NCI-H226 (cell line): ENCODE data around the gene GNG13.
"Not testable (repeated sequence)": the region's sequence is repeated elsewhere in the genome, so short reads cannot be mapped to it uniquely, and the experiment has no call there.

Experiments used
- DNase-seq: peaks from one replicate; pipeline ENCODE4 v3.0.0-alpha.2; 2015

GNG13 gene

DNA sequence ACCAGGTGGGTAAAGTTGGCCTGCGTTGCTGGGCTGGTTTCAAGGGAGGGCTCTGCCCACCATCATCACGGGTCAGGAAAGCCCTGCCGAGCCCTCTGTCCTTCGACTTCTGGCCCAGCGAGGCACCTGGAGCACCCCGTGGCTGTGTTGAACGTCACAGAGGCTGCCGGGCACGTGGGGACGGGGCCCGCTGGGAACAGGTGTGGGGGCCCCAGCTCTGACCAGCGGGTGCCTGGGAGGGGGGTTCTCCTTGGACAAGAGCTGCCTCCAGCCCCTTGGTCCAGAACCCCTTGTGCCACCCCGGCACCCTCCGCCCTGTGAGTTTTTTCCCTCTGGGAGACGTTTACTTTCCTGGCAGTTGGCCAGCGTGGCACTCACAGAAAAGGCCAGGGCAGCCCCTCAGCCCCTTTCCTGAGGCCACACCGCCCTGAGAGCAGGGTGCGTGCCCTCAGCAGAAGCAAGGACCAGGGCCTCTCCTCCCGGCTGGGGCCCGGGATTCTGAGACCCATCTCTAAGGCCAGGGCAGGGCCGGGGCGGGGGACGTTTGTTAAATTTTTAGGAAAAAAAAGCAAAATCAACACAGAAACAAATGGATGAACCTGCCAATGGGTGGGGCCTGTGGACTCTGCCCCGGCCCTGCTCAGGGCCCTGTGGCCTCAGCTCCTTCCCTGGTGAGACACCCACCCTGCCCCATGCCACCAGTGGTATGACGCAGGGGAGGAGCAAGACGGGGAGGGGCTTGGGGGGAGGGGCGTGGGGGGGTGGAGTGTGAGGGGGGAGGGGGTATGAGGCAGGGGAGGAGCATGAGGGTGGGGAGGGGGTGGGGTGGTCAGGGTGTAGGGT lies 31.3 kb upstream of the GNG13 start:
- DNase-seq, result no peak

DNA sequence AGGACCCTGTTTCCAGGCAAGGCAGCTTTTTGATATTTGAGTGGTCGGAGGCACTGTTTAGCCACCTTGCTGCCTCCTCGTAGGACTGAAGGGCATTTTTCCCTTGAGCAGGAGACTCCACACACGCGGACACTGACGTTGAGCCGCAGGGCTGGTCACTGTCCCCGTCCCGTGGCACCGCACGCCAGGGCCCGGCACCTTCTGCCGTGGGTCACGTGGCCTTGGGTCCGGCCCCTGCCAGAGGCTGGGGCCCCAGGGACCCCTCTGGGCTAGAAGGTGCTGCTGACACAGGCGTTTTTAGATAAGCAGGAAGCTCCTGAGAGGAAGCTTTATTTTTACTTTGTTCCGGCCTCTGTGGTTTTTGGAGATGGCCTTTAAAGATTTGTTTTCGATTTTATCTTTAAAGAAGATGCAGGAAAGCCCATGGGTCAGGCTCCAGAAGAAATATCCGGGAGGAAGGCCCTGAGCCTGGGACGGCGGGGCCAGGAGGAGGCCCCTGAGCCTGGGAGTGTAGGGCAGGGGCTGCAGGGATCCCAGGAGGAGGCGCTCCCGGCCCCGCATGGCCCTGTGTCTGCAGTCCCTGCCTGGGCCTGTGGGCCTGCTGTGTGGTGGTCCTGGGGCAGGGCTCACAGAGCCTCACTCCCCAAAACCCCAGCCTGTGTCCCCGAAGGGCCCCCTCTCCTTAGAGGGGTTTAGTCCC lies 30.5 kb upstream of the GNG13 start:
- DNase-seq, result no peak

DNA sequence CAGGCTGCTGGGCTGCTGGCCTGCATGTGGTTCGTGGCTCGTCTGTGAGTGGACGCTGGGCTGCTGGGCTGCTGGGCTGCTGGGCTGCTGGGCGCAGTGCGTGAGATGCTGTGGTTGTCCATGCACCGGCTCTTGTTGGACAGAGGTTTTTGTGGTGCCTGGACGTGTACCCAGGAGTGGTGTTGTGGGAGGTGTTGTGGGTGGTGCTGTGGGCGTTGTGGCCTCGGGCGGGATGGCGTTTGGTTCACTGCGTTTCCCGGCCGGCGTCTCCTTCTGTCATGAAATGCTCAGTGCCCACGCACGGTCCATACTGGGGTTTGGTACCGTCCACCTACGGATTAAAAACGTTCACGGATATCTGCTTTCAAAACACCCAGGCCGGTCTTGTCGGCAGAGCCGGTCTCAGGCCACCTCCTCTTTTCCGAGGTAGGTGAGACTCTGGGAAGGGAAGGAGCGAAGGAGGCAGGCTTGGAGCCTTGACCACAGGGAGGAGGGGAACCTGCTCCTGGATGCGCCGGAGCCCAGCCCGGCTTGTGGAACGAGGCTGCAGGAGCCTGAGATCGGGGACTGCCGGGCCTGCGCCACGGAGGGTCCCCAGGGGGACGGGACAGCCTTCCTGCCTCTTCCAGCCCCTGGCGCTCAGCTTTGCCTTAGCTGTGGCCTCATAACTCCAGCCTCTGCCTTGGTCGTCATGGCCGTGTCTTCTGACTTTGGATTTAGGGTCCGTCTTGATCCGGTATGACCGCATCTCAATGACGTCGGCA lies 29.8 kb upstream of the GNG13 start:
- DNase-seq, result no peak

DNA sequence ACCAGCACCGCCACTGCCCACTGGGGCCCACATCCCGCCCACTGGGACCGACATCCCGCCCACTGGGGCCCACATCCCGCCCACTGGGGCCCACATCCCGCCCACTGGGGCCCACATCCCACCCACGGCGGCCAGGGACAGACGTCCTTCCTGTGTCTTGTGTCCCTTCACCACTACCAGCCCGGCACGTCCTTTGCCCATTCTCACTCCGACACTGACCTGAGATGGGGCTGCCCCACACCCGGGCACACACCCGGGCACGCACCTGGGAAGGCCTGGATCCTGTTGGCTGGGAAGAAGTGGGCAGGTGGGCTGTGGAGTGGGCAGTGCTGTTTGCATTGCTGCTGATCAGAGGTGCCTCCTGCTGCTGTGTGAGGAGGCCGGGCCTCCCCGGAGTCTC lies 28.4 kb upstream of the GNG13 start:
- DNase-seq, result no peak

DNA sequence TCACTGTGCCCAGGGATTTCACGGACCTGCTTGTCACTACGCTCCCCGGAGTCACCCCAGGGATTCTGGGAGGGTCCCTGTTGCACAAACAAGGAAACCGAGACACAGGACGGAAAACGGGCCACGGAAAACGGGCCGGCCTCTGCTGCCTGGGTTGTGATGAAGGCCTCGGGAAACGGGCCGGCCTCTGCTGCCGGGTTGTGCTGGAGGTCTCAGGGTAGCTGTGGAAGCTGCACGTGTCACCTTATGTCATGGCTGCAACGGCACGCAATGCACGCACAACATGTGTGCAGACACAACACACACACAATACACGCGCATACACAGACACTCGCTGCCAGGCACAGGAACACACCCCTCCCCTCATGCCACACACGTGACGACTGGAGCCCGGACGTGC lies 27.0 kb upstream of the GNG13 start:
- no peak for DNase-seq

DNA sequence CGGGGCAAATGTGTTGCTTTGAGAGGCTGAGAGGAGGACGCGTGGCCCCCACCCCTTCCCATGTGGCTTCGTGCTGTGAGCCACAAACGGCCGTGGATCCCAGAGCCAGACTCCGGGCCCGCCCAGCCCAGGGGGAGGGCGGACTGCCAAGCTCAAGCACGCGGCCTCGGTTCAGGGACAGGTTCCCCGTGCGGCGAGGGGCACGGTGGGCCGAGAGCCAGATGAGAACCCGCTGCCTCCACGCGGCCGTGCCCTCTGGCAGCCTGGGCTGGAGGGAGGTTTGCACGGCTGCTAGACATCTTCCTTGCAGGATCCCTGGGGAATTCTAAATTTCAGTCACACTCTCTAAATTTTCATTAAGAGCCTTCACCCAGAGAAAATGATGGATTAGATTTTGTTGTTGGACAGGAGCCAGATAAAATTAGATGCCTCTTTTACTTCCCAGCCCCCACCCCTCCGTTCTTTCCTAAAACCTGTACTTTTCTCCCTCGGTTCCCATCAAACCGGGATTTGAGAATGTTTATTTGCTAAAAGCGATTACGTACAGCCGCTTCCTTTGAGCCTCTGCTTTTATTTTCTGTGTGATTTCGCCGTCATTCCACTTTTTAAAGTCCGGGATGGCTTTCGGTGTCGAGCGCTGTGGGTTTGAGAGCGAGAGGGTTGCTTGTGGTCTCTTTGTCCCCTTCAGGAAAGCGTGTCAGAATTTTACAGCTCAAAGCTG lies 25.0 kb upstream of the GNG13 start:
- no peak for DNase-seq

DNA sequence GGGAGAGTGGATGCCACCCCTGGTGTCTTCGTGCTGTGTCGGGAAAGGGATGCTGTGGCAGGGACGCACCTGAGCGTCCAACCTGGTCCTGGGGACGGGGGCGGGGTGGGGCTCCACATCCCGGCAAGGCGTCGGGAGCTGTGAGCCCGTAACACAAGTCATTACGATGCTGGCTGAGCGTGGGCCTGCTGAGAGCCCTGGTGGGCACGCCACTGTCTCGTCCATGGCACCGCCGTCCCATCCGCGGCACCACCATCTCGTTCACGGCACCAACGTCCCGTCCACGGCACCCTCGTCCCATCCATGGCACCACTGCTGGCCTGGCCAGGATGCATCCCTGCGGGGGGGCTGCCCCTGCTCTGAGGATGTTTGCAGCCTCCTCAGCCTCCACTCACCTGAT lies 24.1 kb upstream of the GNG13 start:
- DNase-seq, result no peak

DNA sequence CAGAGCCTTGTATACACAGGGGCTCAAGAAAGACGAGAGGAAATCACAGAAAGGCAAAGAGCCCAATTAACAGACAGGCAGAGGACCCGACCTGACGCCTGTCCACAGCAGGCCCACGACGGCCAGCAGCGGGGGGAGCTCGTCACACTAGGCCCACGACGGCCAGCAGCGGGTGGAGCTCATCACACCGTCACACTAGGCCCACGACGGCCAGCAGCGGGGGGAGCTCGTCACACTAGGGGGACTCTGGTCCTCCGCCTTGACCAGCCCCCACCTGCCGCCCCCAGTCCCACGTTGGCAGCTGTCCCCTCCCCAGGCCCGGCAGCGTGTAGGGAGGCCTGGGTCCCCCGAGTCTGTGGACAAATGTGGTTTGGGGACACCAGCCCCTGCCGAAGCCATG lies 23.7 kb upstream of the GNG13 start:
- no peak for DNase-seq

DNA sequence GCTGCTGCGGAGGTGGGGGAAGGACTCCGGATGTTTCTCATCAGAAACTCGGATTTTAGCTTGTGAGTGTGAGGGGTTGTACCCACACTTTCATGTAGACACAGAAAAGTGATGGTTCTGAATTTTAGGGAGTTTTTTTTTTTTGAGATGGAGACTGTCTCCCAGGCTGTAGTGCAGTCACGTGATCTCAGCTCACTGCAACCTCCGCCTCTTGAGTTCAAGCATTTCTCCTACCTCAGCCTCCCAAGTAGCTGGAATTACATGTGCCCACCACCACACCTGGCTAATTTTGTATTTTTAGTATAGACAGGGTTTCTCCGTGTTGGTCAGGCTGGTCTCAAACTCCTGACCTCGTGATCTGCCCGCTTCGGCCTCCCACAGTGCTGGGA lies 22.4 kb upstream of the GNG13 start:
- DNase-seq, result no peak

DNA sequence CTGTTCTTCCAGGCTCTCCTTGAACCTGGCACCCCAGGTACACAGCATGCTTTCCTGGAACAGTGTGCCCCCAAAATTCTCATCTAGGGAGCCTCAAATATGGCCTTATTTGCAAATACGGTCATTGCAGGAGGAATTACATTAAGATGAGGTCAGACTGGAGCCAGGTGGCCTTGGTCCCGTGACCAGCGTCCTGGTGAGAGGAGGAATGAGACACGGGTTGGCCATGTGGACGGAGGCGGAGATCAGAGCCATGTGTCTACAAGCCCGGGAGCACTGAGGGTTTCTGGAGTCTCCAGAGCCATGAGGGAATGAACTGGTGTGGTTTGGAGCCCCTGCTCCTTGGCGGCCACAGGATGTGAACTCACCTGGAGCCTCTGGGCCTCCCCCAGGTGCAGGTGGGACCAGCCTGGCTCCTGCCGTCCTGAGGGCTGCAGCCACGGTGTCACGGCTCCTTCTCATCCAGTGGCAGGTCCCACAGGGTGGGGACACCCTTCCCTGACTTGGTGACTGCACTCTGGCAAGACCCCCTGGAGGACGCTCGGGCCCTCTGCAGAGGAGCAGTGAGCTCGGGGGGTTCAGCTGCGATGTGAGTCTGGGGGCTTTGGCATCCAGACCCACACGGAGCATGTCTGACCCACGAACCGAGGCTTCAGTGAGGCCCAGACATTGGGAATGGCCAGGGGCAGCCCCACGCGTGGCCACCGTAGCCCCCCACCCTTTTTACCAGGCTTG lies 21.8 kb upstream of the GNG13 start:
- no peak for DNase-seq

DNA sequence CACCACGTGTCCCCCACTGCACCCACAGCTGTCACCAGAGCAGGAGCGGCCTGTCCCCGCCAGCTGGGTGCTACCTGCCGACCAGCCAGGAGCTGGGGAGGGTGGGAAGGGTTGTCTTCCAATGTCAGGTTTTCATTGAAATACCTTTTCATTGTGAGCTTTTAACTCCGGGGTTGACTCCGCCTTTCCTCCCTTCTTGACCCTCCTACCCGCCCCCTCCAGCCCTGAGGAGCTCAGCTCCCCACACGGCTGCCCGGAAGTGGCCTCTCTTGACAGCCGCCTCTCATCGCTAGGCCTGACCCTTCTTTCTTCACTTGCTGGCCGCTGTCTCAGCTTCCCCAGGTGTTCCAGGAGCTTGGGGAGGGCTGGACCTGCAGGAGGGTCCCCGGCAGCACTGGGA lies 21.2 kb upstream of the GNG13 start:
- DNase-seq, result no peak

DNA sequence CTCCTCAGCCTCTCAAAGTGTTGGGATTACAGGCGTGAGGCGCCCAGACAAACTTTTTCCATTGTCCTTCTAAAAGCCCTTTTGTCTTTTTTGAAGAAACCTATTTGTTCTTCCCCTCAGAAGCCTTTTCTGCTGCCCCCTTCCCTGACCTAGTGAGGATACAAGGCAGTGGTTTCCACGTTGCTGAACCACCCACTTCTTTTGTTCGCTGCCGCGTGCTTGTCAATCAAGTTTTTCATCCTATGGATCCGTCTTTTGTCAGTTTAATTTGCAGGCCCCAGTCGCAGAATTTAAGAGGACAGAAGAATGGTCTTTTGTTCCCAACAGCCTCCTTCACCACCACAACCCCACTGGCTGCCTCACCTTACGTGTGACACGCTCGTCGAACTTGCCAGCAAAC lies 20.2 kb upstream of the GNG13 start:
- no peak for DNase-seq

DNA sequence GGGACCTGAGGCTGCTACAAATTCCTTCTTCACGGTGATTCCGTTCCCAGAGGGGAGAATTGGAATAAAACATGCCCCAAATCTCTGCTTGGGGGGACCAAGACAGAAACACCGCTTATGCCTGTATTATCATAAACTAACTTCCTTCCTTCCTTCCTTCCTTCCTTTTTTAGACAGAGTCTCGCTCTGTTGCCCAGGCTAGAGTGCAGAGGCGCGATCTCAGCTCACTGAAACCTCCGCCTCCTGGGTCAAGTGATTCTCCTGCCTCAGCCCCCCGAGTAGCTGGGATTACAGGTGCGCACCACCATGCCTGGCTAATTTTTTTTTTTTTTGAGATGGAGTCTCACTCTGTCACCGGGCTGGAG lies 19.5 kb upstream of the GNG13 start:
- not testable (repeated sequence) for DNase-seq

DNA sequence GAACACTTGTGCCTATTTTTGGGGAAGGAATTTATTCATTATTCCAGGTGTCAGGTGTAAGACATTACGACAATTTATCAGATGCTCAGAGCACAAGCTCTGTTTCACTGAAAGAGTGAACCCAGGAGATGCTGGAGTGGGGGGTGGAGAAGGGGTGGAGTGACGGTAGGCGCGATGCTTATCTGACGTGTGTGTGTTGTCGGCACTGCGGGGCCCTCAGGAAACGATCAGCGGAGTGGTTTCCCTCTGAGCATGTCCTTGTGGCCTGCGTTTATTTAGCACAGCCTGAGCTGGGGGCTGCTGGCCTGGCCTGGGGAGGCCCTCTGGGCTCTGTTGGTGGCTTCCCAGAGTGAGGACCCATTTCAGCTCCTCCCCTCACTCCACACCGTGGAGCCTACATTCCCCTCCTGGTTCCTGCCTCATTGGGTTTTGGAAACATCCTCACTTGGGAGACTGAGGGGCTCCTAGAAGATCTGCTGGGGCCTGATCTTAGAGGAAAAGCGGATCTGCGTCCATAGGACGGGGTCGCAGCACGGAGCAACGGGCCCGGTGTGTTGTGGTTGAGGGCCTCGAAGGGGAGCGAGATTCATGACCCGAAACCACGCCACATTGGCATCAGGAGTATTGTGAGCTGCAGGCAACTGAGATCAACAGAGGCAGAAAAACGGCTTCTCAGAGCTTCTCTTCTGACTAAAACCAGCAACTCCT lies 19.0 kb upstream of the GNG13 start:
- DNase-seq, result no peak

DNA sequence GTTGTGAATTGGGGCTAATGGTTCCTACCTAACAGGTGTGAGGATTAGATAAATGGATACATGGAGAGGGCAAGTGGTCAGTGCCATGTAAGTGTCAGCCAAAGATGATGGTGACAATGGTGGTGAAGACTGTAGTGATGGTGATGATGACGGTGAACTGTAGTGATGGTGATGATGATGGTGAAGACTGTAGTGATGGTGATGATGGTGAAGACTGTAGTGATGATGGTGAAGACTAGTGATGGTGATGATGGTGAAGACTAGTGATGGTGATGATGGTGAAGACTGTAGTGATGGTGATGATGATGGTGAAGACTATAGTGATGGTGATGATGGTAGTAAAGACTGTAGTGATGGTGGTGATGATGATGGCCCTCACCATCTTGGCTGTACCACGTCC lies 18.1 kb upstream of the GNG13 start:
- DNase-seq, result no peak

DNA sequence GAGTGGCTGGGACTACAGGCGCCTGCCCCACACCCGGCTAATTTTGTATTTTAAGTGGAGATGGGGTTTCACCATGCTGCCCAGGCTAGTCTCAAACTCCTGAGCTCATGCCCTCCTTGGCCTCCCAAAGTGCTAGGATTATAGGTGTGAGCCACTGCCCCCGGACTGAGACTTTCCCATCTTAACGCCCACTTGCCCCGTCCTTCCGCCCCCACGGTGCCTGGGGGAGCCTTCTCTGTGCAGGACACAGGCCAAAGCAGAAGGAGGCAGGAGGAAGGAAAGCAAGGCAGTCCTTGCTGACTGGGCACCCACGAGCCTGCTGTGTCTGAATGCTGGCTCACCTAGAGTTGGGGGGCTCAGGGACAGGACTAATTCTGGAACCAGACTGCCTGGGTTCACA lies 17.6 kb upstream of the GNG13 start:
- DNase-seq, result no peak

DNA sequence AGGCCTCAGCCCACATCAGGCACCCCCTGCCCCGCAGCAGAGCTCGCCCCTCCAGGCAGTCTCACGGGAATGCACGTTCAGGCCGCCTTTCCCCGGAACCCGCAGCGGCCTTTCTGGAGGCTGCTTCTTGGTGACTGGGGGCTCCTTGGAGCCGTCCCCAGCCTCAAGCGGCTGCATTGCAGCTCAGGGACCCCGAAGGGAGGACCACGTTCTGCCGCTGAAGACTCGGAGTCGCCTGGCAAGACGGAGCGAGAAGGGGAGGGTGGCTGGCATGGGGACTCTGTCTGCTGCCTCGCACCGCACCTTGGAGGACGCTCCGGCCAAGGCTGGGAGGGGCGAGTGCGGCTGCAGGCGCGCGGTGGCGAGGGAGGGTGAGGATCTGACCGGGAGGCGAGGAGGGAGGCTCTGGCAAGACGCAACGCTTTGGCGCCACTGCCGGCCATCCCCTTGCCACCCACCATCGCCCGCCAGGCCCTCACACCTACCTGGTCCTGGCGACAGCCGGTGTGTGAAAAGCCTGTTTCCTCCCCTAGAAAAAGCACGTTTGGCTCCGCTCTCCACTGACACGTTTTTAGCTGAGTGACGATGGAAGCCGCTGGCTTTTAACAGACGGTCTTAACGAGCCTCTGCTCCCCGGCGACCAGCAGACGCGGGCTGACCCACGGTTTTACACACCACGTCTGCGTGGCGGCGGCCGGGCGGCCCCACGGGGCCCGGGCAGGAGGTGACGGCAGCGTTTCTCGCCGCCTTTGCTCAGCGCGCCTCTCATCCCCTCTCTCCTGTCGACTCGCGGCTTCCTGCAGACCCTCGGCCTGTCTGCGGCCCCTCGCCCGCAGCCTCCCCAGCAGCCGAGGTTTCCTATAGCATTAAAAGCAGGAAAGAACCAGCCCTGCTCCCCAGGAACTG lies 16.7 kb upstream of the GNG13 start:
- no peak for DNase-seq

DNA sequence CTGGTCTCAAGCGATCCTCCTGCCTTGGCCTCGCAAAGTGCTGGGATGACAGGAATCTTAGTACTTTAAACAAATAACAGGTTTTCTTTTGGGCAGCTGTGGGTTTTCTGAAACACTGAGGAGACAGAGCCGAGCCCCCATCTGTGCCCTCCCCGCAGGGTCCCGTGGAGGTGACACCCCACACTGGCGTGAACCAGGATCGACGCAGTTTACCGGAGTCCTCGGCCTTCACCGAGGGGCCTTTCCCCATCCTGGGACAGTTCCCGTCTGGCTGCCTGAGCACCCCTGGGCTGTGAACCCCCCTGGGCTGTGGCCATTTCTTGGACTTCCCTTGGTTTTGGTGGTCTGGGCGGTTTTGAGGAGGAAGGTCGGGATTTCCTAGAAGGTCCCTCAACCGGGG lies 15.3 kb upstream of the GNG13 start:
- no peak for DNase-seq

DNA sequence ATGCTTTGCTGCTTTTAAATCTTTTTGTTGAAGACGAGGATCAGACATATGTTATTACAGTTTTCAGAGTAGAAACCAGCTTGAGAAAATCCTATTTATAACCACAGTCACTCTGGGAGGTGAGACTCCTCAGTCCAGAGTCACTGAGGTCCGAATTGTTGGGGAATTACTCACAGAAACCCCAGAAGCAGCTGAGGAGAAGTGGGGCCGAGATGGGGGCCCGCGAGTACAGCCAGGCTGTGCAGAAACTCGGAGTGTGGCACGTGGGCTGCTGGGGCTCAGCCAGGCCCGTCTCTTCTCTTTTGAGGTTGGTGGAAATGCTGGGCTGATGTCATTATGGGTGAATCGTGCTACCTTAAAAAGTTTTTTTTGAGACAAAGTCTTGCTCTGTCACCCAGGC lies 14.4 kb upstream of the GNG13 start:
- peak; percentile 12 for DNase-seq

DNA sequence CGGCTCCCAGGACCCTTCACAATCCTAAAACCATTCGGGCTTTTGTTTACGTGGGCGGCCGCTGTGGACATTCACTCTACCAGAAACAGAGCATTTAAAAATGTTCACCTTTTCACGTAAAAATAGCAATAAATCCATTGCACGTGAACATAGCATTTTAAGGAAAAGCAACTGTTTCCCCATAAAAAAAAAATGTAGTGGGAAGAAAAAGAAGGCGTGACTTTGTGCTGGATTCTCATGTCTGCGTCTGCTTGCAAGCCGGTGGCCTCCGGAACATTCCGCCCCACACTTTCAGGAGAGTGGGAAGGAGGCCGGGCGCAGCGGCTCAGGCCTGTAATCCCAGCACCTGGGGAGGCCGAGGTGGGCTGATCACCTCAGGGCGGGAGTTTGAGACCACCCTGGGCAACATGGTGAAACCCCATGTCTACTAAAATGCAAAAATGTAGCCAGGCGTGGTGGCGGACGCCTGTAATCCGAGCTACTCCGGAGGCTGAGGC lies 13.4 kb upstream of the GNG13 start:
- no peak for DNase-seq
